GM21390 (cell line): Measurements from ENCODE around the gene SPATA21.

ENCODE experiments used
- ATAC-seq: cut with Tn5 transposase; IDR thresholded peaks from one replicate; pipeline ENCODE4 v1.9.1; 2021; ENCODE audit not compliant: unreplicated experiment

The SPATA21 gene

GRCh38 chr1:16451841-16452528 is 14.8 kb upstream of the SPATA21 start:
- no peak for ATAC-seq

GRCh38 chr1:16450863-16451481 is 13.7 kb upstream of the SPATA21 start:
- ATAC-seq, result no peak

- no peak for ATAC-seq
Measured at GRCh38 chr1:16449666-16450065, 12.4 kb upstream of the SPATA21 start.

GRCh38 chr1:16449065-16449464 is 11.8 kb upstream of the SPATA21 start:
- no peak for ATAC-seq

- no peak for ATAC-seq
Measured at GRCh38 chr1:16447641-16448040, 10.4 kb upstream of the SPATA21 start.

GRCh38 chr1:16446116-16446515 is 8.9 kb upstream of the SPATA21 start:
- ATAC-seq, result no peak

- no peak for ATAC-seq
Measured at GRCh38 chr1:16445052-16445451, 7.8 kb upstream of the SPATA21 start.

- ATAC-seq, result no peak
Measured at GRCh38 chr1:16443975-16444770, 6.9 kb upstream of the SPATA21 start.

GRCh38 chr1:16442941-16443340 is 5.7 kb upstream of the SPATA21 start:
- no peak for ATAC-seq

GRCh38 chr1:16442265-16442664 is 5.0 kb upstream of the SPATA21 start:
- ATAC-seq, result no peak

- no peak for ATAC-seq
Measured at GRCh38 chr1:16441282-16441665, 4.0 kb upstream of the SPATA21 start.

GRCh38 chr1:16440470-16441281 is 3.5 kb upstream of the SPATA21 start, which contains the start of gene NECAP2:
TSS of gene NECAP2 (plus strand) at chr1:16440724. CDS start at chr1:16440762, 38 bp downstream.
- peak; percentile 87 for ATAC-seq

- peak; percentile 22 for ATAC-seq
Measured at GRCh38 chr1:16440131-16440469, 2.9 kb upstream of the SPATA21 start.

GRCh38 chr1:16438924-16439323 is 1.7 kb upstream of the SPATA21 start:
- ATAC-seq, result no peak

- no peak for ATAC-seq
Measured at GRCh38 chr1:16438516-16438915, 1.3 kb upstream of the SPATA21 start.

- ATAC-seq, result no peak
Measured at GRCh38 chr1:16434501-16434900, 2.7 kb downstream of the SPATA21 start.

GRCh38 chr1:16434007-16434406 is 3.2 kb downstream of the SPATA21 start:
- no peak for ATAC-seq

GRCh38 chr1:16433030-16433429 is 4.2 kb downstream of the SPATA21 start:
- ATAC-seq, result no peak

- ATAC-seq, result no peak
Measured at GRCh38 chr1:16430606-16431005, 6.6 kb downstream of the SPATA21 start.

GRCh38 chr1:16425125-16426025 is 11.8 kb downstream of the SPATA21 start:
- no peak for ATAC-seq
